NCI-H2107 treated with DMSO at 0.1 percent for 48 hours (cell line): ENCODE results near the gene CACNA2D1.

Experiments
- DNase-seq: peaks from one replicate; lab custom pipeline; 2025; ENCODE audit not compliant: unreplicated experiment; lab: John Stamatoyannopoulos, UW

The CACNA2D1 gene

DNA sequence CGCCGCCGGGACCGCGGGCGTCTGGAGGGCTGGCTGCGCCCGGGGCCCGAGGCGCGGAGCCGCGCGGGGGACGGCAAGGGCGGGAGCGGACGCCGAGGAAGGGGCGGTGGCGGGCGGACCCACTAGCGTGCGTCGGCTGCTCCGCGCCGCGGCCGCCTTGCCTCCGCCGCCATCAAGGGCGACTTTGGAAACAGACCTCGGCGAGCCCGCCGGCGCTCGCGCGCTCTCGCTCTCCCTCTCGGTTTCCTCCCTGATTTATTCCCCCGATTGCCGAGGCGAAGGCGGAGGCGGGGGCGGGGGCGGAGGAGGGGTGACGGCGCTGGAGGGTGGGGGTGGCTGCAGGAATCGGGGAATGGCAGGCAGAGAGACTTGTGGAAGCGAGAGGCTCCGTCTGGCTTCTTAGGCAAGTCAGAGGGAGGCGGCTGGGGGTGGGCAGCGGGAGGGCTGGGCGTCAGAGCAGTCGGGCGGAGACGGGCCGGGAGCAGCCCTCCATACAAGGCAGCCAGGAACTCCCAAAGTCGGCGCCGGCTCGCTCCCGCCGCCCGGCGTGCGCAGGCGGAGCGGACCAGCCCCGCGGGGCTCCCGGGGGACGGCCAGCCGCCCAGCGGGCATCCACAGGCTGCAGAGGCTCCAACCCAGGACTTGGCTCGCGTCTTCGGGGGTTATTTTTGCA lies at the start of gene CACNA2D1:
CACNA2D1 (minus strand) TSS at position 231 of the 673 bp plus-strand sequence.
- DNase-seq = peak; percentile 91

- peak; percentile 58 for DNase-seq
These were observed 38.0 kb upstream of the CACNA2D1 start for GRCh38 chr7:82481499-82482097.

DNA sequence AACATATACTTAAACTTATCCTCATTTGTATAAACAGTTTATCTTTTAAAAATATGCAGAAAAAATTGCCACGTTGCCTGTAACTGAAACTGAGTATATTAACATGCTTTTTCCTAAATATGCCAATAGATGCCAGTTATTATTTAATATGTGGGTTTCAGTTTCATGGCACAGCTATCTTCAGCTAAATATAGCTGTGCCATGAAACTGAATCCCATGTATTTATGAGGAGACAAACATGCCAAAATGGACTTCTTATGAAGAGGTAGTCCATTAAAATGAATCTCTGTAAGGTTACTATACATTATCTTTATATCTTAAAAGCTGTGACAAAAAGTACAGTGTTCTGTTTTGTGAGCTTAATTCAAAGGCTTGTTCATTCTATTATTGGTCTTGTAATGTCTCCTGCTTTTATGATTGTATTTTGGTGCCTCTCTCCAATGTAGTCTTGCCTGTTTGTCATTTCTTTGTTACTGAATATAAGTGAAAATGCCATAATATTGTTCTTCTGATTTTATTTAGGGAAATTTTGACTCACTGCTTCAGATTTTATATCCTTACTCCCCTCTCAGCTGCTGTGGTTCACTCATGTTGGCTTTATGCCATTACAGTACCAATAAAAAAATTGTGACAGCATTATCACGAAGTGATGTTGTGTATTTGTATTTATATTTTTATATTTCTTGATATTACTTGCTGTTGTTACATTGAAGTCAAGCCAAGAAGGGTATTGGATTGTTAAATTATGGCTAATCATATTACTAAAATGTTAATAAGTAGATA lies 34.3 kb upstream of the CACNA2D1 start:
- DNase-seq = no peak

- DNase-seq = no peak
These were observed 29.4 kb upstream of the CACNA2D1 start for GRCh38 chr7:82472966-82473365.

- DNase-seq = no peak
These were observed 27.9 kb upstream of the CACNA2D1 start for GRCh38 chr7:82471351-82472020.

- DNase-seq = no peak
These were observed 25.6 kb upstream of the CACNA2D1 start for GRCh38 chr7:82469207-82469606.

- no peak for DNase-seq
These were observed 24.9 kb upstream of the CACNA2D1 start for GRCh38 chr7:82468435-82468834.

DNA sequence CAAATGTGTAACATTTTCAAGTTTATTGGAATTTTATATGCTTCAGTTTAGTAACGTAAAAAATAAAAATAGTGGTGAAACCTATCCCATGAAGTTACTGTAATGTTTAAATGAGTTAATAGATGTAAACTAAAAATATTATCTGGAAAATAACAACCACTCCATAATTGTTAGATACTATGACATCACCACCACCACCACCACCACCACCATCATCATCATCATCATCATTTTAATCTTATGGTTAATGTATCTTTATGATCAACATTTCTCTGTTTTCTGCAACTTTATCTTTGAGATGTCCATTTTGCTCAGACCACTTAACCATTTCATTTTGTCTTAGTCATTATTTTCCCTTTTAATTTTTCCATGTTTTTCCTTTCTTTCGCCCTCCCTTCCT lies 23.4 kb upstream of the CACNA2D1 start:
- DNase-seq = no peak

DNA sequence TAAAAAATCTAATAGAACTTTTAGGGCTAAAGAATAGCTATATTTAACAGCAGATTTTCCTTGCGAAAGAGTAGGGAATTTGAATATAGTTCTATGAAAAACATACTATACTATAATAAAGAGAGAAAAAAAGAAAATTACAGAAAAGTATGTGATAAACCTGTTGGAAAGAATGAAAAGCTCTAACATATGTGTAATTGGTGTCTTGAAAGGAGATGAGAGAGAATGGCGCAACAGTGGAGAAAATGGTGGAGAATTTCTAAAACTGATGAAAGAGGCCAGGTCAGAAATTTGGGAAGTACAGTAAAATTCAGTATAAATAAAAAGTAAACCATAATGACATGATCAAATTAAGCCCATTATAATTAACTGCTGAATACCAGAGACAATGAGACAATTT lies 20.8 kb upstream of the CACNA2D1 start:
- no peak for DNase-seq

- no peak for DNase-seq
These were observed 11.7 kb upstream of the CACNA2D1 start for GRCh38 chr7:82455295-82455694.

DNA sequence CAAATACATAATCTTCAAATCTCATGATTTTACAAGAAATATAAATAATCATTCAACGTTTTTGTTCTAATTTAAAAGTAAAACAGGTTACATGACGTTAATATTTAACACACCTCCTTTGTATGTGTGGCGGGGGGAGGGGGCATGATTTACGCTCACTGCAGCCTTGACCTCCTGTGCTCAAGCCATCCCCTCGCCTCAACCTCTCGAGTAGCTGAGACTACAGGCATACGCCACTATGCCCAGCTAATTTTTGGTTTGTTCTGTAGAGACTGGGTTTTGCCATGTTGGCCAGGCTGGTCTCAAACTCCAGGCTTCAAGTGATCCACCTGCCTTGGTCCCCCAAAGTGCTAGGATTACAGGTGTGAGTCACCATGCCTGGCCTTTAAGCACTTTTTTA lies 7.2 kb upstream of the CACNA2D1 start:
- no peak for DNase-seq

DNA sequence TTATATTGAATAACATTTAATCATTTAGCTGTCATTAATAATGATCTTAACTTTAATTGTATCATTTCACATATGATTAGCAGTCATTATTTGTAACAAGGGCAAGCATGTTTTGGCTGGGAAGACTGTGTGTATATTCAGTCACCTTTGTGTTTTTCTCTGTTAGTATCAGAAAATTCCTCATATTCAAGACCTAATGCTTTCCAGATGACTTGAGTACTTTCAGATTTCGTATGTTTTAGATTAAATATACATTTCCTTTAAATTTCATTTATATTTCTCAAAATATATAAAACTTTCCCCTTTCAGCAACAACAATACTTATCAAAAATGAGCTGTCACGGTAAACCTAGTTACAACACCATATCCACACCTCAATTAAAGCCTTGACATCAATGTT lies 6.3 kb upstream of the CACNA2D1 start:
- no peak for DNase-seq

DNA sequence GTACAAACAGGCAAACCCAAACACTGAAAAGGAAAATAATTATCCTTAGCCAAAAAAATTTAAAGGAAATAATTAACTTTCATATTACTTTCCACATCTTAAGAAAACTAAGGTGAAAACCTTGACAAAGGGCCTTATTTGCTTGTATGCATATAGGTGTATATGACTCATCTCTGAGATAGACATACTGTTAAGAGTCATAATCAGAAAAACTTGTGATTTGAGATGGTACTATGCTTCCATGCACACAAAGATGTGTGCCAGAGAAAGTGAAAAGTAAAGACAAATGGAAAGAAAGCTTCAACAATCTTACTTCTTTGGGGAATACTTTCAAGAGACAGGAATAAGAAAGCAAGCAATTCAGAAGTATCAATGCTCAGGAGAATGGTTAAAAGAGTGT lies 3.3 kb upstream of the CACNA2D1 start:
- DNase-seq = no peak

GRCh38 chr7:82445271-82445670 lies 1.7 kb upstream of the CACNA2D1 start:
- peak; percentile 74 for DNase-seq

DNA sequence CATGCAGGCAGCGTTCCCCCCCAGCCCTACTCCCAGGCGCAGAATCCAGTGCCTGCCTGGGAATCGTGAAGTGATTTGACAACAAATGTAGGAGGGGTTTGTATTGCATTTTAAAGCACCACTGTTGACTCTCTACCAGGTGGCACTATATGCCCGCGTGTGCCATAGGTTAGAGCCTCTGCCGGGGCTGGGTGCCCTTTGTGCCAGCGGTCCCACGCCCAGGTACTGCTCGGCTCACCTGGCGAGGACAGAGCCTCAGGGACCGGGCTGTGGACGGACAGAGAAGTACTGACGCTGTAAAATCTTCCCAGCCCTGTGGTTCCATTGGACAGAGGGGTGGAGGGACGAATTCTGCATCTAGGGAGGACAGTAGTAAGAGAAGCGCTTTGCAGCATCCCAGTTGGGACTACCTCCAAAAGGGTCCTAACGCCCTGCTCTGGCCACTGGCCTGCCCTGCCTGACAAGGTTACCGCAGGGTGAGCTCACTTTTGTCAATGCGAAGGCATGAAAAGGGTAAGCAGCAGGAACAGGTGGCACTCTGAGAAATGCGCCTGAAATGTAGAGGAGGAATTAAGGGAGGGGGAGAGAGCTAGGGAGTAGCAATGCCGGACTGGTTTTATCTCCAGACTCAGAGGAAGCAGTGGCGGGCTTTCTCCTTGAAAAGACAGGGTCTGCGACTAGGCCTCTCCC lies 788 bp upstream of the CACNA2D1 start:
- peak; percentile 91 for DNase-seq

DNA sequence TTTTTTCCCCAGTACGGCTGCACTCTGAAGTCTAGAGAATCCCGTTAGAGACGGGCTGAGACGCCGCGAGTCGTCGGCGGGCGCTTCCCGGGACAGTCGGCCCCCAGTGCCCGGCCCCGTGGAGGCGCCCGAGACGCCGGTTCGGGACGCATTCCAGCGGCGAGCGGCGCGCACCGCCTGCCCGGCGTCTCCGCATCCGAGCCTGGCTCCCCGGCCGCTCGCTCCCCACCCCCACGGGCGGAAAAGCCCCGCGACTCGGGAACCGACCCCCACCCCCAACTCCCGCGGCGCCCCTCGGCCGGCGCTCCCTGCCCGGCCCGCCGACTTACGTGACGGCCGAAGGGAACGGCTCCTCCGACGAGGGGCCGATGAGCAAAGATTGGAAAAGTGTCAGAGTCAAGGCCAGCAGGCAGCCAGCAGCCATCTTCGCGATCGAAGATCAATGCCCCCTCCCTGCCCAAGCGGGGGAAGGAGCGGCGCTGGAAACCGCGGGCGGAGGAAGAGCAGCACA lies 486 bp downstream of the CACNA2D1 start:
- peak; percentile 65 for DNase-seq

DNA sequence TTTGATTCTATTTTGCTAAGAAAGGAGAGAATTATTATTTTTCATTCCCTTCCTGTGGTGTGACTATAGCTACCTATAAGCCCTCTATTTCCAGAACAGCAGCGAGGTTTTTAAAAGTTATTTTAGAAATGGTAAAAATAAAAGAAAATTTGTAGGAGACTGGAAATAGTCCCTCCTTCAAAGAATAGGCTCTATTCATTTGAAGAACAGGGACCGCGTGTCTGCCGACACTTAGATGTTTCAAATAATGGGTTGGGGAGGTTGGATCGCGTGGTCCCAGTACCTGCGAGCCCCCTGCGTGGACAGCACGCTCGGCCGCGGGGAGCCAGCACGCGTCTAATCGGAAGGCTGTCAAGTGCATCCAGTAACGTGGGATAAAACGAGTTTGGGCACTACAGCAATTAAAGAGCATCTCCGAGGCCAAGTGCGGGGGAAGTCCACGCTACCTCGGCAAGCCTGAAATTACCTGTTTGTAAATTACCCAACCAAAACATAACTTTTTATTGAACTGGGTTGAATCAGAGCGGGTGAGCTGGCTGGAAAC lies 1.0 kb downstream of the CACNA2D1 start:
- peak; percentile 65 for DNase-seq

DNA sequence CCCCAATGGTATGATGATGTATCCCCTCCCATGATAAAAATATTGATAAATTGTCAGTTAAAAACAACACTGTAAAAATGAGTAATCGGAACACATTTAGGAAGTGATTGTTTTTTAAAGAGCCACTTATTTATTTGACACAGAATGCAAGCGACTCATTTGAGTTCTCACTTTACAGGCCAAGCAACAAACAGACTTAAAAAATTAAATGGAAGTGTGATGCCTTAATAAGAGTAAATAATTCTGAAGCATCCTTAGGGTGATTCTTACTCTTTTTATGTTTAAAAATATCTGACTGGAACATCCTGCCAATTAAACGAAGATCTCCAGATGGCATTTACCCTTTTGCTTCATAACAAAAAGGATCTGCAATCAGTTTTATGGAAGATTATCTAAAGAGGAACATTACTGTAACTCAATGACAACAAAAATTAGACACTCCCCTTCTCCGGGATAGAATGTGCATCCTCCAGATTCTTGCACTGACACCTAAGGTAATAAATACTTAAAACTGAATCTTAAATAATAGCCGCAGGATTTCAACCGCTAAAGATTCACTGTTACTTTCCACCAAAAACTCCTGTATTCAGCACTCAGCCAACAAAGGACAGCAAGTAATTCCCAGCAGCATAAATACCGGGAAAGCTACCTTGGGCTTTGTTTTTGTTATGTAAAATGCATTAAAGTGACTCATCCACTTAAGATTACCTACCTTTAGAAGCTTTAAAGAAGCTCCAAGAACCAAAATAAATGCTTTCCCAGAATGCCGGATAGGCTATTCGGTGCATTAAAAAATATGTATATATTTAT lies 1.7 kb downstream of the CACNA2D1 start:
- DNase-seq = peak; percentile 86

DNA sequence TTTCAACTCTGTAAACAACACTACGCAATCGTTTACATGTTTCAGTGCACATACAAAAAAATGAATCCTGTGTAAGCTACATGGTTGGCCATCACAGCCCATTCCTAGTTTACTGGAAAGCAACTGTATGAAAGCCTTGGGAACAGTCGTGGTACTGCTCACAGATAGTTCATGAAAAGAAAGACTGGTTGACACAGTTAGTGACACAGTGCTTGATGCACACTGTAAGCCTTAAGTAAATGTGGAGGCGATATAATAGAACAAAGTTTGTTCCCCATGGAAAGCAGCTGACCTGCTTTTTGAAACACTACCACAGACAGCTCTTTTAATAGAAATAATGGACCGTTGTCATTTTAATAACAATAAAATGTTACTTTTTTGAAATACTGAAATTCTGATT lies 5.1 kb downstream of the CACNA2D1 start:
- no peak for DNase-seq

- no peak for DNase-seq
These were observed 7.8 kb downstream of the CACNA2D1 start for GRCh38 chr7:82435769-82436168.
